GM23248 (cell line): ENCODE data around the gene LRP2.

ENCODE experiments used
- EZH2 ChIP-seq: fragments of 200-600 bp; sonication (generic); IDR thresholded peaks from 2 replicates; pipeline ENCODE4 v1.6.1; 2018; ENCODE audit warnings: antibody characterized with exemption, mild to moderate bottlenecking; ENCODE audit not compliant: insufficient read depth, poor library complexity, severe bottlenecking
- EZH2phosphoT487 ChIP-seq: fragments of 200-600 bp; sonication (generic); IDR thresholded peaks from 2 replicates; pipeline ENCODE4 v1.6.1; 2018; ENCODE audit warnings: antibody characterized with exemption, moderate library complexity, mild to moderate bottlenecking, low read depth; ENCODE audit not compliant: insufficient read depth

GRCh38 chr2:169143998-169144397 lies 218.3 kb downstream of the LRP2 start:
- no peak for TF ChIP-seq EZH2
- TF ChIP-seq EZH2phosphoT487 = no peak
